Activated naive CD8-positive, alpha-beta T cell treated with anti-CD3 and anti-CD28 coated beads for 36 hours (primary cell): Measurements from ENCODE around the gene CASQ1. TPM values are rescaled to one million over a fixed set of nuclear protein-coding genes. Genes with fewer than 3 reads are reported as not detected.

Source experiments
- DNase-seq: peaks from one replicate; pipeline ENCODE4 v3.0.0; 2021
- H3K27ac Mint-ChIP-seq: one replicate; pipeline ENCODE4 v1.8.0; 2022; ENCODE audit warnings: mild to moderate bottlenecking, moderate library complexity, mixed read lengths
- H3K27me3 Mint-ChIP-seq: one replicate; pipeline ENCODE4 v1.8.0; 2022; ENCODE audit warnings: mild to moderate bottlenecking, mixed read lengths
- H3K36me3 Mint-ChIP-seq: one replicate; pipeline ENCODE4 v1.8.0; 2021; ENCODE audit warnings: mild to moderate bottlenecking, mixed read lengths
- H3K4me1 Mint-ChIP-seq: one replicate; pipeline ENCODE4 v1.8.0; 2021; ENCODE audit warnings: mixed read lengths
- H3K4me3 Mint-ChIP-seq: one replicate; pipeline ENCODE4 v1.8.0; 2022; ENCODE audit warnings: mild to moderate bottlenecking, moderate library complexity, mixed read lengths
- H3K9me3 Mint-ChIP-seq: one replicate; pipeline ENCODE4 v1.8.0; 2022; ENCODE audit warnings: mixed read lengths
- total RNA-seq, 2 experiments: library from RNA; stranded (reverse); gene quantifications; one replicate each; pipeline ENCODE4 v1.2.3, GENCODE V29; 2021

Gene CASQ1
- total RNA-seq, 2 experiments from 2014 or later = not detected

DNA sequence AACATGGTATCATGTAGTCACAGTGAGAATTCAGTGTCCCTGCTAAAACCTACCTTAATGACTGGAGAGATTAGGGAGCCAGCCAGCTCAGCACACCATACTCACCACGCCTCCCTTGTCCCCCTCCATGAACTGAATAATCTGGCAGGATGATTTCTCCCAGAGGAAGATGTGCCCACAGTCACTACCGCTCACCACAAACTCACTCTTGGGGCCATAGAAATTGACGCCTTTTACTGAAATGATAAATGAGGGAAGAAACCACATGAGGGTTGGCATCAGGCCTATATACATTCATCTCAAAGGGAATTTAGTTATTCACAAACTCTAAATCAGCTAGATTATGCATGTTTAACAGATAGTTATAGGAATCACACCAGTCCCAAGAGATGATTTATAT is 32.2 kb downstream of the CASQ1 start:
- Mint-ChIP-seq H3K27me3 (no peaks in the 10 kb centered on the region), H3K4me1 (no peaks in the 10 kb centered on the region), H3K4me3 (no peak overlapping the region), H3K36me3 (peaks cover 7% of the 10 kb centered on the region), H3K9me3 (no peaks in the 10 kb centered on the region), H3K27ac (no peak overlapping the region)
- no peak for DNase-seq

DNA sequence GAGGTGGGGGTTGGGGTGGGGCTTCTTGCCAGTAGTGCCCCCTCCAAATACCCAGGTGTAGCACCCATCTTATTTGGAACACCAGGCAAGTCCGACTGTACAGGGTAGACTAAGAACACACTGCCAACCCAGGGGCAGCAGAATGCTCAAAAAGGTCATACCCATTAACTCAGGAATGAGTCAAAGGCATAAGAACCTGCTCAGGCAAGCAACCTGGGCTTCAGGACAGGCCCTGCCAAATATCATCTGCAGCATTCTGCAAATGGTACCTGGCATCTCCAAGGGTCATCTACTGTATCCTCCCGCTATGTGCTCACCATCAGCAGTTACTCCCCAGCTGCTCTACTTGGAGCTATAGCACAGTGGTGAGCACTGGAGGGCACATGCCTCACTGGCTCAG is 34.2 kb downstream of the CASQ1 start:
- Mint-ChIP-seq H3K36me3 (peaks cover 13% of the 10 kb centered on the region), H3K27ac (no peak overlapping the region), H3K27me3 (no peaks in the 10 kb centered on the region), H3K4me1 (no peaks in the 10 kb centered on the region), H3K9me3 (no peaks in the 10 kb centered on the region), H3K4me3 (no peak overlapping the region)
- DNase-seq = no peak

DNA sequence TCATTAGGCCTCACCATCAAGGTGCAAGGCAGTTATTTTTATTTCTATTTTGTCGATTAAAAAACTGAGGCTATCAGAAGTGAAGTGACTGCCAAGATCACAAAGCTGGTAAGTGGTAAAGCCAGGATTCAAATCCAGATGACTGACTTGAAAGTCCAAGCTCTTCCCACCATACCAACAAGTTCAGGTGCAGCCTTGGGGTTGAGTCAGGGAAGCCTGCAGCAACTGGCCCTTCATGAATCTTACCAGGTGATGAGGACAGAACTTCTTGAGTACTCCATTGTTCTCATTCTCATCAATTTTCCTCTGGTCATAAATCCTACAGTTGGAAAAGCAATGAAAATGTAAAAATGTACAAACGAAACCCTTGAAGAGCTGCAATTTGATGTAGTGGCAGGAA is 35.0 kb downstream of the CASQ1 start:
- peaks cover 14% of the 10 kb centered on the region for H3K36me3 Mint-ChIP-seq
- no peaks in the 10 kb centered on the region for H3K27me3 Mint-ChIP-seq
- no peaks in the 10 kb centered on the region for H3K4me1 Mint-ChIP-seq
- H3K27ac Mint-ChIP-seq = no peak overlapping the region
- no peak overlapping the region for H3K4me3 Mint-ChIP-seq
- no peaks in the 10 kb centered on the region for H3K9me3 Mint-ChIP-seq
- DNase-seq = no peak

DNA sequence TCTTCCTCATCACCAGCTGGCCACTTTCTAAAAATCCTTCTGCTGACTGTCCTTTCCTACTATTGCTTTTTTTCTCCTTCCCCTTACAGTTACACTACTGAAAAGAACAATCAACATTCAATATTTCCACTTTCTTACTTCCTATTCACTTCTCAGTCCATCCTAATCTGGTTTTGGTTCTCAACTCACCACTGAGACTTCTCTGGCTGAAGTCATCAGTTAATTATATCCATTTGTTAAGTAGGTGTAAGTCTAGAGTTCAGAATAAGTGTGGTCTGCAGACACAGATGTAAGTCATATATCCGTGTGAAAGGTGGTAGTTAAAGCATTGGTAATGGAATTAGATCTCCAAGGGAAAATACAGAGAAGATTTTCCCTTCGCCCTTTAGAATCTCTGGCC is 36.2 kb downstream of the CASQ1 start:
- no peaks in the 10 kb centered on the region for H3K4me1 Mint-ChIP-seq
- no peaks in the 10 kb centered on the region for H3K9me3 Mint-ChIP-seq
- DNase-seq = no peak
- no peaks in the 10 kb centered on the region for H3K27me3 Mint-ChIP-seq
- H3K27ac Mint-ChIP-seq = no peak overlapping the region
- no peak overlapping the region for H3K4me3 Mint-ChIP-seq
- peaks cover 19% of the 10 kb centered on the region for H3K36me3 Mint-ChIP-seq

- no peak for DNase-seq
- Mint-ChIP-seq H3K9me3 (no peaks in the 10 kb centered on the region), H3K27ac (no peak overlapping the region), H3K4me1 (no peaks in the 10 kb centered on the region), H3K27me3 (no peaks in the 10 kb centered on the region), H3K4me3 (no peak overlapping the region), H3K36me3 (peaks cover 19% of the 10 kb centered on the region)
Measured at GRCh38 chr1:160227034-160227433, 36.7 kb downstream of the CASQ1 start.

DNA sequence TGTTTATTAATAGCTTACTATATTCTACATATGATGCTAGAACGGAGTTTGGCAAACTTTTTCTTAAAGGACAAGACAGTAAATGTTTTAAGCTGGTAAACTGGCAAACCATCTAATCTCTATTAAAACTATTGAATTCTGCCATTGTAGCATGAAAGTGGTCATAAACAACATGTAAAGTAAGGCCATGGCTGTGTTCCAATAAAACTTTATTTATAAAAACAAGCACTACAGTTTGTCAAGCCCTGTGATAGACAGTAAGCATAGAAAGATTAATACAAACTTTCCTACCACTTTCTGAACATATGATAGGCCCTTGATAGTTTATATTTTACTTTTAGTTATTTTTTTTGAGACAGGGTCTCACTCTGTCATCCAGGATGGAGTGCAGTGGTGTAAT is 37.2 kb downstream of the CASQ1 start:
- no peaks in the 10 kb centered on the region for H3K4me1 Mint-ChIP-seq
- no peaks in the 10 kb centered on the region for H3K9me3 Mint-ChIP-seq
- no peaks in the 10 kb centered on the region for H3K27me3 Mint-ChIP-seq
- H3K27ac Mint-ChIP-seq = no peak overlapping the region
- H3K36me3 Mint-ChIP-seq = peaks cover 17% of the 10 kb centered on the region
- H3K4me3 Mint-ChIP-seq = no peak overlapping the region
- DNase-seq = no peak

DNA sequence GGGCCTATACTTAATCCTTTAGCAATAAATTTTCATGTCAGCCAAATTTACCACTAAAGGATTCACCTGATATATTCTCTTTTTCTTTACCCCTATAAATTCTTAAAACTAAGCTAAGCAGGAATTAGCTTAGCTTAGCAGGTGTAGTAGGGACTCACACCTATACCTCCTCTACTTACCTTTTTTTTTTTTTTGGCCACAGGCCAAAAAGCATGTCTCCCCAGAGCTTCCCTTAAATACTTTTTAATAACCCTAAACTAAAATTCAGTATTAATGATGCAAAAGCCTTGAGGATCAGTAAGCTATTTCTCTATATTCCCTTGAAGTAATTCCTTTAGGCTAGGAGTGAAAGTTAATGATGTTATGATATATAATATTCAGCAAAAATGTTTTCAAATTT is 38.1 kb downstream of the CASQ1 start:
- no peak overlapping the region for H3K4me3 Mint-ChIP-seq
- H3K4me1 Mint-ChIP-seq = peaks cover 1% of the 10 kb centered on the region
- no peak for DNase-seq
- H3K9me3 Mint-ChIP-seq = no peaks in the 10 kb centered on the region
- H3K36me3 Mint-ChIP-seq = peaks cover 19% of the 10 kb centered on the region
- no peak overlapping the region for H3K27ac Mint-ChIP-seq
- H3K27me3 Mint-ChIP-seq = no peaks in the 10 kb centered on the region

GRCh38 chr1:160232911-160233310 is 42.5 kb downstream of the CASQ1 start:
- Mint-ChIP-seq H3K4me1 (peaks cover 9% of the 10 kb centered on the region), H3K27ac (no peak overlapping the region), H3K36me3 (peaks cover 18% of the 10 kb centered on the region), H3K9me3 (no peaks in the 10 kb centered on the region), H3K4me3 (no peak overlapping the region), H3K27me3 (no peaks in the 10 kb centered on the region)
- no peak for DNase-seq

DNA sequence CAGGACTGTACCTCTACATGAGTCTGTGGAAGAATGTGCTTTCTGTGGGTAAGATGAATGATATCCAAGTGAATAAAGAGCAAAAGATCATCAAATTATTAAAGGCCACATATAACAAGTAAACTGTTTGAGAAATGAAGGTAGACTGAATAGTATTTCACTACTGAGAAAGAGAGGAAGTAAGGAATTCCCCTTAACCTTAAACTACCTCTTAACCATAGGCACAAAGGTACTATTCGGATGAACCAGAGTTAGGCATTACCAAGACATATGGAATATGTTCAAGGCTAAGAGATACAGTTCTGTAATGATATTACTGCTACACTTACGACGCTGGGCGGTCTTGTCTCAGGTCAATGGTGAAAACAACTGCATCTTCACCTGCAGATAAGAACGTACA is 46.4 kb downstream of the CASQ1 start:
- H3K27ac Mint-ChIP-seq = no peak overlapping the region
- H3K27me3 Mint-ChIP-seq = no peaks in the 10 kb centered on the region
- no peaks in the 10 kb centered on the region for H3K9me3 Mint-ChIP-seq

DNA sequence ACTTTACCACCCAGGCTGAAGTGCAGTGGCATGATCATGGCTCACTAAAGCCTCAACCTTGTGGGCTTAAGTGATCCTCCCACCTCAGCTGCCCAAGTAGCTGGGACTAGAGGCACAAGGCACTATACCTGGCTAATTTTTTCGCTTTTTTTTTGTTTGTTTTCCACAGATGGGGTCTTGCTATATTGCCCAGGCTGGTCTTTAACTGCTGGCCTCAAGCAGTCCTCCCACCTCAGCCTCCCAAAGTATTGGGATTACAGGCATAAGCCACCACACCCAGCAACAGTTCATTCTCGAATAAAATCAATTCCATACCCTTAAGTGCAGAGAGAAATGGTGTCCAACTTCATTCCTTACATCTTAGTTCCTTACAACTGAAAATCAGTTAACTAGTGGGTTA is 47.2 kb downstream of the CASQ1 start:
- no peak overlapping the region for H3K4me3 Mint-ChIP-seq
- DNase-seq = no peak
- peaks cover 9% of the 10 kb centered on the region for H3K4me1 Mint-ChIP-seq
- no peaks in the 10 kb centered on the region for H3K9me3 Mint-ChIP-seq
- no peak overlapping the region for H3K27ac Mint-ChIP-seq
- H3K27me3 Mint-ChIP-seq = no peaks in the 10 kb centered on the region
- peaks cover 14% of the 10 kb centered on the region for H3K36me3 Mint-ChIP-seq

More for the DNA sequence above, 46.4 kb downstream of the CASQ1 start:
- DNase-seq = no peak
- no peak overlapping the region for H3K4me3 Mint-ChIP-seq
- peaks cover 9% of the 10 kb centered on the region for H3K4me1 Mint-ChIP-seq
- peaks cover 15% of the 10 kb centered on the region for H3K36me3 Mint-ChIP-seq

GRCh38 chr1:160238408-160238807 is 48.0 kb downstream of the CASQ1 start:
- no peak for DNase-seq
- Mint-ChIP-seq H3K4me1 (peaks cover 8% of the 10 kb centered on the region), H3K27me3 (no peaks in the 10 kb centered on the region), H3K27ac (no peak overlapping the region), H3K9me3 (no peaks in the 10 kb centered on the region), H3K36me3 (peaks cover 12% of the 10 kb centered on the region), H3K4me3 (no peak overlapping the region)

- H3K27me3 Mint-ChIP-seq = no peaks in the 10 kb centered on the region
Measured at GRCh38 chr1:160239582-160240299, 49.4 kb downstream of the CASQ1 start.

DNA sequence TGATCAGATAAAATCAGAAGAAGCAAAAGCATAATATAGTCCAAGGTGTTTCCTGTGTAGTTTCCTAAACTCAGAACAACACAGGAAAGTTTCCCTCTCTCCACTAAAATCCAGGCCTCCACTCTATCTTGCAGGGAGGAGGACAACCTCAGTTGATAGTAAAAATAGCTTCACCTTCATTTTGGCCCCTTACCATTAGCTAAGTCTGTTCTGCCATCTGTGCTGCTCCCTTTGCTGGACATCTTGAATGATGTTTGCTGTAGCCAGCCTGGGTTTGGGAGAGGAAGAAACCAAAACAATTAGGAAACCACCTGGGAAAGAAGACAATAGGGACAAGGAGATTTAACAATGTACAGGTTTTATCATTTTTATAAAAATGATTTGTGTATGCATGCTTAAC is 53.4 kb downstream of the CASQ1 start:
- peaks cover 8% of the 10 kb centered on the region for H3K36me3 Mint-ChIP-seq
- H3K4me1 Mint-ChIP-seq = peaks cover 19% of the 10 kb centered on the region
- no peaks in the 10 kb centered on the region for H3K27me3 Mint-ChIP-seq
- H3K4me3 Mint-ChIP-seq = no peak overlapping the region
- no peak for DNase-seq
- H3K27ac Mint-ChIP-seq = no peak overlapping the region
- no peaks in the 10 kb centered on the region for H3K9me3 Mint-ChIP-seq

More at GRCh38 chr1:160239582-160240299, 49.4 kb downstream of the CASQ1 start:
- DNase-seq = no peak
- Mint-ChIP-seq H3K9me3 (no peaks in the 10 kb centered on the region), H3K36me3 (peaks cover 13% of the 10 kb centered on the region), H3K4me1 (peaks cover 5% of the 10 kb centered on the region), H3K27ac (no peak overlapping the region), H3K4me3 (no peak overlapping the region)

- DNase-seq = no peak
Measured at GRCh38 chr1:160244209-160244608, 53.8 kb downstream of the CASQ1 start.

DNA sequence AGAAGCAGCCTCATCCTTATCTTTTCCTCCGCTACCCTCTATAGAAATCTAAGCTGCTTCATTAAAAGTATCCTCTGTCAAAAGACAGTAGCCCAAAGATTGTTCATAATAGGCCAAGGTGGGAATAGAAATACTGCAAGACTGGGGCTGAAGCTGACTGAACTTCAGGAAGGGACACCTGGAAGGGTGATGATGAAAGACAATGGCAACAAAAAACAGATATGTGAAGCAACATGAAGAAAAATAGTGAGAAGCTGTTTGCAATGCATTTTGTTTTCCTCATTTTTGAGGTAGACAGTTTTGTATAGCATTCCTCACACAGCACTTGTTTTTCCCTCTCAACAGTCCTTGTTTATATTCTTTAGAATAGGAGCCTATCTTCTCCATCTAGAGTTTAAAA is 55.1 kb downstream of the CASQ1 start:
- Mint-ChIP-seq H3K36me3 (peaks cover 1% of the 10 kb centered on the region), H3K27ac (no peak overlapping the region)

More at GRCh38 chr1:160244209-160244608, 53.8 kb downstream of the CASQ1 start:
- Mint-ChIP-seq H3K9me3 (no peaks in the 10 kb centered on the region), H3K27me3 (no peaks in the 10 kb centered on the region), H3K36me3 (peaks cover 6% of the 10 kb centered on the region), H3K27ac (no peak overlapping the region), H3K4me3 (no peak overlapping the region), H3K4me1 (peaks cover 19% of the 10 kb centered on the region)

DNA sequence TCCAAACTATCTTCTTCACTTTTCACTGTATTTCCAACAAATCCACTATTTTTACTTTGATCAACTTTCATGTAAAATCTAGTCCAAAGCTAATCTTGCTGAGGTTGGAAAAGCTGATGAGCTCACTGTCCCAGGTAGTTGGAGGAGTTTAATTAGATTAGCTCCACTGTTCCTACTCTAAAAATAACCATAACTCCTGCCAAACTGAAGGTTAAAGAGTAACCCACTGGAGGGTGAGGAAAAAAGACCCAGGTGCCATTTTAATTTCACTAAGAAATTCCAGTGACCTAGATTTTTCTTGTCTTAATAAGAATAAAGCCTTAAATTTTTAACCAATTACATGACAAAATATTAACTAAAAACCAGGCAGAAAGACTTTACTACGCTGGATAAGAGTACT is 56.7 kb downstream of the CASQ1 start:
- Mint-ChIP-seq H3K36me3 (peaks cover 3% of the 10 kb centered on the region), H3K27ac (no peak overlapping the region), H3K4me3 (no peak overlapping the region), H3K27me3 (no peaks in the 10 kb centered on the region), H3K9me3 (no peaks in the 10 kb centered on the region), H3K4me1 (peaks cover 25% of the 10 kb centered on the region)
- no peak for DNase-seq

More for the DNA sequence above, 55.1 kb downstream of the CASQ1 start:
- no peaks in the 10 kb centered on the region for H3K9me3 Mint-ChIP-seq
- H3K4me1 Mint-ChIP-seq = peaks cover 19% of the 10 kb centered on the region
- H3K27me3 Mint-ChIP-seq = no peaks in the 10 kb centered on the region
- DNase-seq = no peak
- H3K4me3 Mint-ChIP-seq = no peak overlapping the region
